NCI-H2029 (cell line): ENCODE data around the gene RAD21L1.
"Not testable (repeated sequence)": the region's sequence is repeated elsewhere in the genome, so short reads cannot be mapped to it uniquely, and the experiment has no call there.

Source experiments
- DNase-seq: peaks from one replicate; lab custom pipeline; 2025; lab: John Stamatoyannopoulos, UW

Gene RAD21L1

GRCh38 chr20:1199964-1200363, 25.9 kb upstream of the RAD21L1 start:
- no peak for DNase-seq

GRCh38 chr20:1202762-1203504, 22.9 kb upstream of the RAD21L1 start, which contains the start of gene C20orf202:
C20orf202 (plus strand) TSS chr20:1203454; CDS start chr20:1203586, 132 bp downstream.
- no peak for DNase-seq

- no peak for DNase-seq
Measured at GRCh38 chr20:1203630-1204029, 22.2 kb upstream of the RAD21L1 start.

- no peak for DNase-seq
Measured at GRCh38 chr20:1204113-1204512, 21.7 kb upstream of the RAD21L1 start.

- no peak for DNase-seq
Measured at GRCh38 chr20:1204576-1204975, 21.3 kb upstream of the RAD21L1 start.

GRCh38 chr20:1205802-1206201, 20.0 kb upstream of the RAD21L1 start:
- DNase-seq = no peak

- no peak for DNase-seq
Measured at GRCh38 chr20:1206366-1207148, 19.3 kb upstream of the RAD21L1 start.

GRCh38 chr20:1207293-1207878, 18.5 kb upstream of the RAD21L1 start:
- DNase-seq = no peak

- DNase-seq = no peak
Measured at GRCh38 chr20:1209447-1210387, 16.1 kb upstream of the RAD21L1 start.

GRCh38 chr20:1210501-1210900, 15.3 kb upstream of the RAD21L1 start:
- DNase-seq = no peak

- DNase-seq = no peak
Measured at GRCh38 chr20:1212023-1212422, 13.8 kb upstream of the RAD21L1 start.

- peak; percentile 18 for DNase-seq
Measured at GRCh38 chr20:1212607-1213396, 13.0 kb upstream of the RAD21L1 start.

GRCh38 chr20:1214838-1215261, 11.0 kb upstream of the RAD21L1 start:
- DNase-seq = no peak

GRCh38 chr20:1215386-1216170, 10.3 kb upstream of the RAD21L1 start:
- no peak for DNase-seq

GRCh38 chr20:1216527-1217427, 9.1 kb upstream of the RAD21L1 start:
- not testable (repeated sequence) for DNase-seq

GRCh38 chr20:1222750-1223149, 3.1 kb upstream of the RAD21L1 start:
- DNase-seq = not testable (repeated sequence)

- no peak for DNase-seq
Measured at GRCh38 chr20:1224205-1224890, 1.5 kb upstream of the RAD21L1 start.

- DNase-seq = peak; percentile 60
Measured at GRCh38 chr20:1225263-1225782, 521 bp upstream of the RAD21L1 start.
